SK-N-SH (cell line): ENCODE measurements around the gene ZNF132. TPM values are rescaled to one million over a fixed set of nuclear protein-coding genes. Genes with fewer than 3 reads are reported as not detected.

Experiments
- CTCF ChIA-PET: fragments of 300-600, 350-600 bp; formaldehyde crosslinking; extraction: SDS; loops from one replicate; lab custom pipeline; 2021; lab: Yijun Ruan, JAX
- POLR2A ChIA-PET: fragments of 350-600 bp; sonication (Branson Sonifier 250); formaldehyde crosslinking; extraction: SDS; loops from one replicate; lab custom pipeline; 2020; ENCODE audit warnings: antibody characterized with exemption, inconsistent platforms; lab: Yijun Ruan, JAX
- DNase-seq: peaks from one replicate; pipeline ENCODE4 v3.0.0; 2012
- H2AFZ ChIP-seq: fragments of 200-600 bp; sonication (generic); 2 replicates; pipeline ENCODE4 v1.8.1; 2016; ENCODE audit warnings: antibody characterized with exemption, mild to moderate bottlenecking, low read depth
- H3F3A ChIP-seq: fragments of 200-600 bp; sonication (generic); replicated peaks from 2 replicates; pipeline ENCODE3; 2016; ENCODE audit warnings: antibody characterized with exemption, mild to moderate bottlenecking; ENCODE audit not compliant: insufficient read depth
- H3K27ac ChIP-seq, 2 experiments: fragments of 200-500 bp in 1 of 2; fragments of 200-600 bp in 1 of 2; sonication (Bioruptor generic) in 1 of 2; sonication (generic), shearing (Covaris generic) in 1 of 2; 2 replicates each; pipeline versions ENCODE4 v1.5.1 to v1.6.1; 2014 to 2016; ENCODE audit warnings: low read depth in 2 of 2, inconsistent platforms in 1 of 2, low read length in 1 of 2, mild to moderate bottlenecking in 1 of 2, mixed read lengths in 1 of 2
- H3K27me3 ChIP-seq: fragments of 200-600 bp; sonication (generic), shearing (Covaris generic); 2 replicates; pipeline ENCODE4 v1.6.1; 2016; ENCODE audit warnings: mixed run types; ENCODE audit not compliant: insufficient read depth
- H3K36me3 ChIP-seq, 2 experiments: fragments of 200-500 bp in 1 of 2; fragments of 200-600 bp in 1 of 2; sonication (Bioruptor generic) in 1 of 2; sonication (generic) in 1 of 2; replicated peaks in 1 of 2; 2 replicates each; pipeline versions ENCODE3 to v1.5.1; 2014 to 2016; ENCODE audit warnings: low read length in 1 of 2, mild to moderate bottlenecking in 1 of 2; ENCODE audit not compliant: insufficient read depth in 2 of 2, control insufficient read depth in 1 of 2
- H3K4me1 ChIP-seq, 2 experiments: fragments of 200-500 bp in 1 of 2; fragments of 200-600 bp in 1 of 2; sonication (Bioruptor generic) in 1 of 2; sonication (generic), shearing (Covaris generic) in 1 of 2; 2 replicates each; pipeline versions ENCODE4 v1.5.1 to v1.6.1; 2014 to 2016; ENCODE audit warnings: low read depth in 1 of 2, low read length in 1 of 2, mixed run types in 1 of 2; ENCODE audit not compliant: insufficient read depth in 2 of 2, control insufficient read depth in 1 of 2
- H3K4me2 ChIP-seq: fragments of 200-600 bp; sonication (generic), shearing (Covaris generic); 2 replicates; pipeline ENCODE4 v1.6.1; 2017; ENCODE audit warnings: mixed run types
- H3K4me3 ChIP-seq, 2 experiments: fragments of 200-500 bp in 1 of 2; fragments of 200-600 bp in 1 of 2; sonication (Bioruptor generic) in 1 of 2; sonication (generic), shearing (Covaris generic) in 1 of 2; 2 replicates each; pipeline versions ENCODE4 v1.5.1 to v1.8.1; 2014 to 2016; ENCODE audit warnings: low read depth in 2 of 2, inconsistent platforms in 1 of 2, low read length in 1 of 2, mild to moderate bottlenecking in 1 of 2, mixed read lengths in 1 of 2, moderate library complexity in 1 of 2
- H3K79me2 ChIP-seq: fragments of 200-600 bp; sonication (generic); 2 replicates; pipeline ENCODE4 v1.8.1; 2017; ENCODE audit warnings: mild to moderate bottlenecking; ENCODE audit not compliant: insufficient read depth
- H3K9ac ChIP-seq: fragments of 200-600 bp; sonication (generic); 2 replicates; pipeline ENCODE4 v1.6.1; 2017; ENCODE audit warnings: mixed run types
- H3K9me2 ChIP-seq: fragments of 200-600 bp; sonication (generic); 2 replicates; pipeline ENCODE4 v1.6.1; 2017; ENCODE audit warnings: mixed run types
- H3K9me3 ChIP-seq: fragments of 200-600 bp; sonication (generic); 2 replicates; pipeline ENCODE4 v1.6.1; 2017; ENCODE audit warnings: mixed run types, mild to moderate bottlenecking, moderate library complexity
- H4K20me1 ChIP-seq: fragments of 200-600 bp; sonication (generic); 2 replicates; pipeline ENCODE4 v1.6.1; 2017; ENCODE audit warnings: mild to moderate bottlenecking, mixed run types; ENCODE audit not compliant: insufficient read depth
- CHD2 ChIP-seq: fragments of 150-350 bp; IDR thresholded peaks from 2 replicates; pipeline ENCODE4 v1.6.1; 2018; ENCODE audit warnings: low read length; ENCODE audit not compliant: partially characterized antibody
- CTCF ChIP-seq: fragments of 200-600 bp; sonication (generic); IDR thresholded peaks from 2 replicates; pipeline ENCODE4 v1.6.1; 2017; ENCODE audit warnings: antibody characterized with exemption, mild to moderate bottlenecking, moderate library complexity
- ELF1 ChIP-seq: IDR thresholded peaks from 2 replicates; pipeline ENCODE4 v1.4.0; 2012
- EP300 ChIP-seq, 2 experiments: IDR thresholded peaks; 2 replicates each; pipeline versions ENCODE4 v1.4.0 to v1.6.1; 2012; ENCODE audit warnings: borderline replicate concordance in 1 of 2, low read depth in 1 of 2, low read length in 1 of 2
- FOSL2 ChIP-seq: IDR thresholded peaks from 2 replicates; pipeline ENCODE4 v1.4.0; 2012; ENCODE audit warnings: low read depth, mild to moderate bottlenecking, moderate library complexity, borderline replicate concordance
- FOXJ3 ChIP-seq: sonication (generic); formaldehyde crosslinking; IDR thresholded peaks from 2 replicates; pipeline ENCODE4 v1.5.1; 2020; ENCODE audit warnings: mild to moderate bottlenecking, missing genetic modification reagents
- FOXM1 ChIP-seq: IDR thresholded peaks from 2 replicates; pipeline ENCODE4 v1.4.0; 2012; ENCODE audit warnings: low read depth, mild to moderate bottlenecking
- IRF3 ChIP-seq: fragments of 150-350 bp; IDR thresholded peaks from 2 replicates; pipeline ENCODE4 v1.6.1; 2016; ENCODE audit warnings: mild to moderate bottlenecking, low read depth, low read length
- JUND ChIP-seq: IDR thresholded peaks from 2 replicates; pipeline ENCODE4 v1.4.0; 2012
- MAX ChIP-seq: IDR thresholded peaks from 2 replicates; pipeline ENCODE4 v1.4.0; 2012; ENCODE audit warnings: low read depth
- MXI1 ChIP-seq: IDR thresholded peaks from 2 replicates; pipeline ENCODE4 v1.6.1; 2012; ENCODE audit warnings: mild to moderate bottlenecking, low read depth, low read length, improper control_type of control experiment
- PBX3 ChIP-seq: IDR thresholded peaks from 2 replicates; pipeline ENCODE4; 2012
- RAD21 ChIP-seq: IDR thresholded peaks from 2 replicates; pipeline ENCODE4 v1.6.1; 2012; ENCODE audit warnings: mild to moderate bottlenecking, low read length
- RCOR1 ChIP-seq: fragments of 150-350 bp; IDR thresholded peaks from 2 replicates; pipeline ENCODE4 v1.6.1; 2017; ENCODE audit warnings: antibody characterized with exemption, low read length
- TAF1 ChIP-seq: IDR thresholded peaks from 2 replicates; pipeline ENCODE4 v1.6.1; 2012; ENCODE audit warnings: low read depth, mild to moderate bottlenecking, low read length, moderate library complexity, borderline replicate concordance
- TCF12 ChIP-seq: IDR thresholded peaks from 2 replicates; pipeline ENCODE4 v1.4.0; 2012
- TEAD4 ChIP-seq: IDR thresholded peaks from 2 replicates; pipeline ENCODE4 v1.4.0; 2012; ENCODE audit warnings: mild to moderate bottlenecking, borderline replicate concordance; ENCODE audit not compliant: insufficient read depth
- USF1 ChIP-seq: IDR thresholded peaks from 2 replicates; pipeline ENCODE4 v1.4.0; 2012; ENCODE audit warnings: low read depth, borderline replicate concordance
- YY1 ChIP-seq: IDR thresholded peaks from 2 replicates; pipeline ENCODE4 v1.4.0; 2012; ENCODE audit warnings: low read depth, mild to moderate bottlenecking
- WGBS: methylation state at CpG from one replicate; pipeline ENCODE4 v1.1.6; 2017; ENCODE audit warnings: low lambda C conversion rate; 5-methylcytosine and 5-hydroxymethylcytosine counted together
- polyA plus RNA-seq, 3 experiments: library from polyadenylated mRNA; depleted of rRNA; stranded (reverse); fragments of >200 nt; gene quantifications; 2 replicates each; pipeline ENCODE4 v1.2.3, GENCODE V29; 2012

ZNF132 gene
- polyA plus RNA-seq, 1 of the 3 experiments (the other 2 are of a cell fraction): 1.3 TPM

- H3K36me3 ChIP-seq: peaks cover 0 to 17% of the 10 kb centered on the region in 2 experiments
- no peaks in the 10 kb centered on the region for H4K20me1 ChIP-seq
- POLR2A ChIA-PET: no interaction called here
- no peak overlapping the region for H3K4me3 ChIP-seq
- H3F3A ChIP-seq: peaks cover 4% of the 10 kb centered on the region
- no peaks in the 10 kb centered on the region for H3K79me2 ChIP-seq
- no peak for DNase-seq
- H3K9me2 ChIP-seq: no peaks in the 10 kb centered on the region
- peaks cover 0 to 28% of the 10 kb centered on the region in 2 experiments; a peak in 1 of 4 replicates for H3K4me1 ChIP-seq
- CTCF ChIA-PET: interaction anchor here (1.4 kb wide), 1 partner anchor 40 kb away, joined by 5 read pairs; the partner anchor contains the start of gene ZBTB45
- no peak overlapping the region for H3K4me2 ChIP-seq
- no peaks in the 10 kb centered on the region for H3K9me3 ChIP-seq
- 92% methylated on average over 7 of the region's 7 CpGs for WGBS
- no peak overlapping the region for H2AFZ ChIP-seq
- no peaks in the 10 kb centered on the region for H3K27me3 ChIP-seq
- H3K9ac ChIP-seq: no peak overlapping the region
- H3K27ac ChIP-seq: no peak overlapping the region
- TF ChIP-seq FOXM1: no peak
- TF ChIP-seq JUND: no peak
- TF ChIP-seq YY1: no peak
- TF ChIP-seq MAX: no peak
- TF ChIP-seq FOSL2: no peak
- no peak for TF ChIP-seq RCOR1
- no peak for TF ChIP-seq CTCF
- no peak for TF ChIP-seq TCF12
- TF ChIP-seq PBX3: no peak
- TF ChIP-seq, all 33 proteins: peak for 0
These were observed 39.4 kb upstream of the ZNF132 start for GRCh38 chr19:58479303-58479702.

GRCh38 chr19:58477871-58478270 lies 37.9 kb upstream of the ZNF132 start:
- H3K27me3 ChIP-seq: no peaks in the 10 kb centered on the region
- H3K9me3 ChIP-seq: no peaks in the 10 kb centered on the region
- H3K27ac ChIP-seq: no peak overlapping the region; a peak in 1 of 4 replicates
- peaks cover 0 to 30% of the 10 kb centered on the region in 2 experiments; a peak in 1 of 4 replicates for H3K4me1 ChIP-seq
- H3K4me2 ChIP-seq: no peak overlapping the region
- H3K79me2 ChIP-seq: no peaks in the 10 kb centered on the region
- no peak overlapping the region for H2AFZ ChIP-seq
- no peak overlapping the region for H3K4me3 ChIP-seq
- ChIA-PET CTCF (interaction anchor here (1.7 to 4.5 kb wide), 2 partner anchors 36 to 42 kb away, joined by 5 to 22 read pairs; partner anchors contain the start of gene ZBTB45), POLR2A (no interaction called here)
- peaks cover 0 to 22% of the 10 kb centered on the region in 2 experiments for H3K36me3 ChIP-seq
- H3K9ac ChIP-seq: no peak overlapping the region
- WGBS: 100% methylated on average over 1 of the region's 1 CpG
- DNase-seq: no peak
- no peaks in the 10 kb centered on the region for H3K9me2 ChIP-seq
- H3F3A ChIP-seq: peaks cover 10% of the 10 kb centered on the region
- H4K20me1 ChIP-seq: no peaks in the 10 kb centered on the region
- no peak for TF ChIP-seq RCOR1
- no peak for TF ChIP-seq EP300 (IDR thresholded peaks at IDR 0.05; ENCODE audit: borderline replicate concordance in 1 of 2, low read depth in 1 of 2, low read length in 1 of 2)
- no peak for TF ChIP-seq TCF12
- no peak for TF ChIP-seq MXI1
- TF ChIP-seq RAD21: no peak
- no peak for TF ChIP-seq PBX3
- TF ChIP-seq TEAD4: no peak
- TF ChIP-seq FOSL2: no peak
- no peak for TF ChIP-seq FOXJ3 (CRISPR knock-in tag)
- TF ChIP-seq TAF1: no peak
- TF ChIP-seq USF1: no peak
- TF ChIP-seq MAX: no peak
- TF ChIP-seq CTCF: no peak
- TF ChIP-seq ELF1: no peak
- TF ChIP-seq IRF3: no peak
- TF ChIP-seq CHD2: no peak
